GM12892 (cell line): ENCODE data around the gene KIF26B.

ENCODE experiments used
- POLR2A ChIP-seq: IDR thresholded peaks from 2 replicates; pipeline ENCODE4 v1.6.1; 2011; ENCODE audit warnings: low read depth, low read length, control low read depth
- POLR2AphosphoS5 ChIP-seq: IDR thresholded peaks from 2 replicates; pipeline ENCODE4 v1.6.1; 2011; ENCODE audit warnings: low read depth, low read length, control low read depth
- TAF1 ChIP-seq: IDR thresholded peaks from 2 replicates; pipeline ENCODE4 v1.6.1; 2011; ENCODE audit warnings: low read depth, mild to moderate bottlenecking, control low read depth, low read length, borderline replicate concordance

GRCh38 chr1:245572709-245573108 lies 417.9 kb downstream of the KIF26B start:
- TF ChIP-seq POLR2A (no peak), TAF1 (no peak), POLR2AphosphoS5 (no peak)
